Upper lobe of left lung (tissue), 4 donors: ENCODE results near the gene APOA4.

Experiments used
- POLR2A ChIP-seq, 4 donors: fragments of 450-650 bp; IDR thresholded peaks; one replicate each; pipeline ENCODE4 v1.5.1; 2016 to 2017; ENCODE audit warnings: antibody characterized with exemption in 4 of 4, mild to moderate bottlenecking in 2 of 4
- POLR2AphosphoS5 ChIP-seq, 2 donors: sonication (generic); formaldehyde crosslinking; IDR thresholded peaks; one replicate each; pipeline ENCODE4 v1.5.1; 2017; ENCODE audit warnings: antibody characterized with exemption in 2 of 2
- TF ChIP-seq, protein P1 (sequence below), 6 experiments: fragments of 450-650 bp in 4 of 6; fragments of 200-600 bp in 2 of 6; sonication (generic) in 2 of 6; IDR thresholded peaks; one replicate each; pipeline ENCODE4 v1.5.1; 2016 to 2019; ENCODE audit warnings: antibody characterized with exemption in 6 of 6

DNA sequence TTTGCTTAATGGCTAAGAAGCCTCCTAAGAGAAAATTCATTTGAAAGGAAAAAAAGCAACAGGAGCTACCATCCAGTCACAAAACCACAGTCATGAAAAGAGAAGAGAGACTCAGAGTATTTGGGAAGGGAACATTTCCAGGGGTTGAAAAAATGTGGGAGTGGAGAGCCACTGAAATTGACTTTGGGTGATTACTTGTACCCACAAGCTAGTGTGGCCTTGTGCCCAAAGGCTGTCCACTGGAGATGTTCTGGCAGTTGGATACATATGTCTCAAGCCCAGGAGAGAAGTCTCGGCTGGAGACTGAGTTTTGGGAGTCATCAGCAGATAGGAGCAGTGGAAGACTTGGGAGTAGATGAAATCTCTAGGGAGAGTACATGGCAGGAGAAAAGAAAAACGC, 28.3 kb downstream of the APOA4 start:
- TF ChIP-seq, protein P1, sequence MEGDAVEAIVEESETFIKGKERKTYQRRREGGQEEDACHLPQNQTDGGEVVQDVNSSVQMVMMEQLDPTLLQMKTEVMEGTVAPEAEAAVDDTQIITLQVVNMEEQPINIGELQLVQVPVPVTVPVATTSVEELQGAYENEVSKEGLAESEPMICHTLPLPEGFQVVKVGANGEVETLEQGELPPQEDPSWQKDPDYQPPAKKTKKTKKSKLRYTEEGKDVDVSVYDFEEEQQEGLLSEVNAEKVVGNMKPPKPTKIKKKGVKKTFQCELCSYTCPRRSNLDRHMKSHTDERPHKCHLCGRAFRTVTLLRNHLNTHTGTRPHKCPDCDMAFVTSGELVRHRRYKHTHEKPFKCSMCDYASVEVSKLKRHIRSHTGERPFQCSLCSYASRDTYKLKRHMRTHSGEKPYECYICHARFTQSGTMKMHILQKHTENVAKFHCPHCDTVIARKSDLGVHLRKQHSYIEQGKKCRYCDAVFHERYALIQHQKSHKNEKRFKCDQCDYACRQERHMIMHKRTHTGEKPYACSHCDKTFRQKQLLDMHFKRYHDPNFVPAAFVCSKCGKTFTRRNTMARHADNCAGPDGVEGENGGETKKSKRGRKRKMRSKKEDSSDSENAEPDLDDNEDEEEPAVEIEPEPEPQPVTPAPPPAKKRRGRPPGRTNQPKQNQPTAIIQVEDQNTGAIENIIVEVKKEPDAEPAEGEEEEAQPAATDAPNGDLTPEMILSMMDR (IDR thresholded peaks at IDR 0.05), result no peak
- TF ChIP-seq POLR2A (IDR thresholded peaks at IDR 0.05) (no peak), POLR2AphosphoS5 (IDR thresholded peaks at IDR 0.05) (no peak)
